GM23338 (cell line): ENCODE data around the gene ATP1B2. TPM values are rescaled to one million over a fixed set of nuclear protein-coding genes. Genes with fewer than 3 reads are reported as not detected.

Experiments
- ATAC-seq: fragments of 200-7000 bp; cut with Tn5 transposase; 3 replicates; pipeline ENCODE4 v1.9.1; 2020
- DNase-seq: peaks from one replicate; pipeline ENCODE4 v3.0.0-alpha.2; 2015; ENCODE audit warnings: low spot score
- H2AFZ ChIP-seq: fragments of 200-600 bp; sonication (generic); 2 replicates; pipeline ENCODE4 v1.8.0; 2016; ENCODE audit warnings: antibody characterized with exemption, mild to moderate bottlenecking, moderate library complexity
- H3F3A ChIP-seq: fragments of 200-600 bp; sonication (generic); replicated peaks from 2 replicates; pipeline ENCODE4 v1.8.0; 2017; ENCODE audit warnings: antibody characterized with exemption, mixed run types, low read depth
- H3K27ac ChIP-seq: fragments of 200-600 bp; sonication (generic); 2 replicates; pipeline ENCODE4 v1.6.1; 2016; ENCODE audit warnings: low read depth
- H3K27me3 ChIP-seq: fragments of 200-600 bp; sonication (generic); 2 replicates; pipeline ENCODE4 v1.8.0; 2016; ENCODE audit warnings: mild to moderate bottlenecking, mixed run types, moderate library complexity; ENCODE audit not compliant: insufficient read depth
- H3K36me3 ChIP-seq: fragments of 200-600 bp; sonication (generic); 2 replicates; pipeline ENCODE4 v1.8.0; 2016; ENCODE audit warnings: mild to moderate bottlenecking; ENCODE audit not compliant: insufficient read depth
- H3K4me1 ChIP-seq: fragments of 200-600 bp; sonication (generic); 2 replicates; pipeline ENCODE4 v1.8.0; 2016; ENCODE audit warnings: mild to moderate bottlenecking, moderate library complexity; ENCODE audit not compliant: insufficient read depth
- H3K4me2 ChIP-seq: fragments of 200-600 bp; sonication (generic); 2 replicates; pipeline ENCODE4 v1.7.1; 2017; ENCODE audit warnings: mixed run types
- H3K4me3 ChIP-seq: fragments of 200-600 bp; sonication (generic); 2 replicates; pipeline ENCODE4 v1.6.1; 2016; ENCODE audit warnings: mixed run types
- H3K79me2 ChIP-seq: fragments of 200-600 bp; sonication (generic); replicated peaks from 2 replicates; pipeline ENCODE4 v1.8.0; 2017; ENCODE audit warnings: mild to moderate bottlenecking; ENCODE audit not compliant: insufficient read depth
- H3K9me2 ChIP-seq: fragments of 200-600 bp; sonication (generic); 2 replicates; pipeline ENCODE4 v1.8.0; 2017; ENCODE audit not compliant: insufficient read depth
- H4K20me1 ChIP-seq: fragments of 200-600 bp; sonication (generic); replicated peaks from 2 replicates; pipeline ENCODE4 v1.8.0; 2017; ENCODE audit warnings: mild to moderate bottlenecking; ENCODE audit not compliant: insufficient read depth
- H3K27ac Mint-ChIP-seq: 2 replicates; pipeline ENCODE4 v1.8.0; 2020; ENCODE audit warnings: inconsistent platforms, mild to moderate bottlenecking, moderate library complexity, mixed read lengths
- H3K27me3 Mint-ChIP-seq: 3 replicates; pipeline ENCODE4 v1.8.0; 2022; ENCODE audit warnings: low read depth, mild to moderate bottlenecking, moderate library complexity, mixed read lengths, inconsistent platforms; ENCODE audit not compliant: insufficient read depth, poor library complexity
- H3K36me3 Mint-ChIP-seq: 3 replicates; pipeline ENCODE4 v1.8.0; 2021; ENCODE audit warnings: low read depth, mild to moderate bottlenecking, inconsistent platforms, moderate library complexity, mixed read lengths
- H3K4me1 Mint-ChIP-seq: 3 replicates; pipeline ENCODE4 v1.8.0; 2020; ENCODE audit warnings: mild to moderate bottlenecking, inconsistent platforms, mixed read lengths
- H3K4me3 Mint-ChIP-seq: 3 replicates; pipeline ENCODE4 v1.8.0; 2021; ENCODE audit warnings: moderate library complexity, mild to moderate bottlenecking, inconsistent platforms, mixed read lengths
- H3K9me3 Mint-ChIP-seq: 3 replicates; pipeline ENCODE4 v1.8.0; 2020; ENCODE audit warnings: moderate library complexity, mild to moderate bottlenecking, inconsistent platforms, mixed read lengths
- CREB1 ChIP-seq: fragments of 250-450 bp; sonication (Bioruptor Pico); IDR thresholded peaks from 2 replicates; pipeline ENCODE4 v1.5.0; 2020; ENCODE audit warnings: low read depth, mild to moderate bottlenecking, moderate library complexity
- CTCF ChIP-seq, 2 experiments: fragments of 200-600 bp in 1 of 2; sonication (generic) in 1 of 2; conservative IDR thresholded peaks; 2 replicates each; pipeline versions ENCODE4 v1.5.1 to v1.6.1; 2016 to 2017; ENCODE audit warnings: antibody characterized with exemption in 2 of 2, low read depth in 2 of 2, mild to moderate bottlenecking in 2 of 2, moderate library complexity in 1 of 2
- ETS1 ChIP-seq: IDR thresholded peaks from 2 replicates; pipeline ENCODE4 v1.6.1; 2016; ENCODE audit warnings: antibody characterized with exemption
- EZH2 ChIP-seq: fragments of 200-600 bp; sonication (generic); IDR thresholded peaks from one replicate; pipeline ENCODE4 v1.8.0; 2017; ENCODE audit warnings: antibody characterized with exemption, mild to moderate bottlenecking, low read depth; ENCODE audit not compliant: unreplicated experiment
- EZH2phosphoT487 ChIP-seq: fragments of 200-600 bp; sonication (generic); IDR thresholded peaks from one replicate; pipeline ENCODE4 v1.8.1; 2018; ENCODE audit warnings: antibody characterized with exemption; ENCODE audit not compliant: unreplicated experiment
- JUNB ChIP-seq: IDR thresholded peaks from one replicate; pipeline ENCODE4 v1.6.1; 2016; ENCODE audit warnings: antibody characterized with exemption; ENCODE audit not compliant: unreplicated experiment
- NANOG ChIP-seq: IDR thresholded peaks from 2 replicates; pipeline ENCODE4 v1.6.1; 2016; ENCODE audit warnings: antibody characterized with exemption, borderline replicate concordance
- POLR2AphosphoS5 ChIP-seq: IDR thresholded peaks from 2 replicates; pipeline ENCODE4 v1.6.1; 2016; ENCODE audit warnings: antibody characterized with exemption, low read depth
- STAT1 ChIP-seq: IDR thresholded peaks from one replicate; pipeline ENCODE4 v1.6.1; 2016; ENCODE audit warnings: antibody characterized with exemption; ENCODE audit not compliant: unreplicated experiment
- ZNF114 ChIP-seq: fragments of 250-450 bp; sonication (Bioruptor Pico); IDR thresholded peaks from 2 replicates; pipeline ENCODE4 v1.5.0; 2020; ENCODE audit warnings: mild to moderate bottlenecking, moderate library complexity
- ZNF331 ChIP-seq: fragments of 250-450 bp; sonication (Bioruptor Pico); IDR thresholded peaks from 2 replicates; pipeline ENCODE4 v1.5.0; 2020; ENCODE audit warnings: low read depth, mild to moderate bottlenecking, moderate library complexity
- ZNF462 ChIP-seq: fragments of 250-450 bp; sonication (Bioruptor Pico); IDR thresholded peaks from 2 replicates; pipeline ENCODE4 v1.5.0; 2020; ENCODE audit warnings: mild to moderate bottlenecking, moderate library complexity
- polyA plus RNA-seq: library from polyadenylated mRNA; unstranded; fragments of >200 nt; fragmentation: Nextera tagmentation; extraction: Ambion mirVana; gene quantifications from 2 replicates; pipeline ENCODE4 v1.2.1, GENCODE V29; 2016
- total RNA-seq: library from RNA; depleted of rRNA; stranded (reverse); fragments of >200 nt; shearing (Covaris generic); gene quantifications from 2 replicates; pipeline ENCODE4 v1.2.3, GENCODE V29; 2014

ATP1B2 gene
- total and polyA plus RNA-seq, 2 experiments from 2014 or later, result 14.9 to 33.1 TPM

GRCh38 chr17:7620835-7621234 lies 29.9 kb upstream of the ATP1B2 start:
- no peaks in the 10 kb centered on the region for H3K36me3 ChIP-seq
- no peak overlapping the region for H3K4me2 ChIP-seq
- no peaks in the 10 kb centered on the region for H3K27me3 ChIP-seq
- peaks cover 4% of the 10 kb centered on the region; the same call in 2 of the 3 replicates for H3K36me3 Mint-ChIP-seq
- 0 out of 2 replicates have a peak, but pooled peaks cover 2% of the 10 kb centered on the region for H3F3A ChIP-seq
- no peaks in the 10 kb centered on the region for H3K9me2 ChIP-seq
- TF ChIP-seq NANOG (no peak), POLR2AphosphoS5 (no peak), ZNF114 (CRISPR knock-in tag) (no peak), CREB1 (CRISPR knock-in tag) (no peak), STAT1 (no peak), ZNF331 (CRISPR knock-in tag) (no peak), CTCF (conservative IDR thresholded peaks at IDR 0.05; ENCODE audit: low read depth in 2 of 2) (no peak), JUNB (no peak)
- H3K4me1 ChIP-seq, result peaks cover 2% of the 10 kb centered on the region; the same call in 1 of the 2 replicates
- H3K4me1 Mint-ChIP-seq, result no peaks in the 10 kb centered on the region
- H3K27me3 Mint-ChIP-seq, result no peaks in the 10 kb centered on the region
- no peaks in the 10 kb centered on the region for H3K9me3 Mint-ChIP-seq
- no peak overlapping the region for H3K4me3 ChIP-seq
- H3K27ac ChIP-seq, result no peak overlapping the region
- H3K4me3 Mint-ChIP-seq, result no peak overlapping the region
- no peaks in the 10 kb centered on the region for H4K20me1 ChIP-seq
- ATAC-seq (no peak), DNase-seq (no peak)
- no peak overlapping the region for H3K27ac Mint-ChIP-seq
- H3K79me2 ChIP-seq, result no peaks in the 10 kb centered on the region
- no peak overlapping the region for H2AFZ ChIP-seq

- no peak overlapping the region for H3K27ac Mint-ChIP-seq
- Histone ChIP-seq H3K27ac (no peak overlapping the region), H3K4me2 (no peak overlapping the region), H3K4me1 (peaks cover 7% of the 10 kb centered on the region), H3K9me2 (no peaks in the 10 kb centered on the region), H3F3A (peaks cover 11% of the 10 kb centered on the region; the same call in 1 of the 2 replicates), H3K4me3 (no peak overlapping the region), H4K20me1 (no peaks in the 10 kb centered on the region), H3K79me2 (peaks cover 4% of the 10 kb centered on the region; the same call in 1 of the 2 replicates), H3K36me3 (no peaks in the 10 kb centered on the region), H2AFZ (no peak overlapping the region), H3K27me3 (no peaks in the 10 kb centered on the region)
- H3K4me3 Mint-ChIP-seq, result no peak overlapping the region
- TF ChIP-seq STAT1, result no peak
- TF ChIP-seq EZH2, result no peak
- no peak for TF ChIP-seq ZNF462 (CRISPR knock-in tag)
- TF ChIP-seq EZH2phosphoT487, result no peak
- no peak for TF ChIP-seq ZNF331 (CRISPR knock-in tag)
- no peak for TF ChIP-seq POLR2AphosphoS5
- TF ChIP-seq ETS1, result no peak
- peaks cover 10% of the 10 kb centered on the region for H3K27me3 Mint-ChIP-seq
- ATAC-seq, result no peak
- no peak for DNase-seq
- H3K36me3 Mint-ChIP-seq, result peaks cover 13% of the 10 kb centered on the region; the same call in 2 of the 3 replicates
- peaks cover 9% of the 10 kb centered on the region for H3K4me1 Mint-ChIP-seq
- H3K9me3 Mint-ChIP-seq, result no peaks in the 10 kb centered on the region
Measured at GRCh38 chr17:7623661-7624060, 27.1 kb upstream of the ATP1B2 start.
